Measurements from ENCODE around the gene TPSD1. TPM values are rescaled to one million over a fixed set of nuclear protein-coding genes. Genes with fewer than 3 reads are reported as not detected.
"Not testable (repeated sequence)": the region's sequence is repeated elsewhere in the genome, so short reads cannot be mapped to it uniquely, and the experiment has no call there.

The TPSD1 gene
- total RNA-seq, 1 experiment from 2014 or later: not detected

DNA sequence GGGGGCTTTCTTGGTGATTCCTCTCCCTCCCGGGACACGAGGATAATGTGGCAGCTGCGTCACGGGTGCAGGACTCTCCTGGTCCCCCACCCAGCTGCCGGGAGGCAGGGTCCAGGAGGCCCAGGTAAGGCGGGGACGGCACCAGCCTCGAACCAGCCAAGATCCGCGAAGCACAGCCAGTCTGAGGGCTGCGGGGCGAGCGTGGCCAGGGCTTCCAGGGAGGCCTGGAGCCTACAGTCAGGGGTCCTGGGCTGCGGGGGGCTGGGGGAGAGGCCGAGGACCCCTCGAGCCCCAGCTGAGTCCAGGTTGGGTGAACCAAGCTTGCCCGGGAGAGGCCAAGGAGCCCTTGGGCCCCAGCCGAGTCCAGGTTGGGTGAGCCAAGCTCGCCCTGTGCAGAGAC lies 10.0 kb downstream of the TPSD1 start:
- Histone ChIP-seq H2AK5ac (ENCODE audit: insufficient read length, low read length) (no peak overlapping the region), H3K23me2 (ENCODE audit: insufficient read length, low read depth, low read length, poor library complexity, severe bottlenecking) (no peaks in the 10 kb centered on the region), H3K9me3 (ENCODE audit: control insufficient read depth, low read depth, low read length) (no peaks in the 10 kb centered on the region), H4K5ac (ENCODE audit: insufficient read length, low read depth, low read length) (no peak overlapping the region), H2BK12ac (ENCODE audit: insufficient read length, low read depth, low read length) (no peak overlapping the region), H2BK15ac (ENCODE audit: low read depth, low read length) (no peak overlapping the region), H2BK20ac (ENCODE audit: low read depth, low read length, poor library complexity, severe bottlenecking) (no peak overlapping the region), H3K27ac (ENCODE audit: insufficient read length, low read depth, low read length) (no peak overlapping the region), H3K56ac (ENCODE audit: insufficient read length, low read depth, low read length) (no peak overlapping the region), H2BK5ac (ENCODE audit: insufficient read length, low read length) (no peak overlapping the region), H3K4ac (ENCODE audit: low read depth, low read length) (no peak overlapping the region), H4K20me1 (ENCODE audit: control insufficient read depth, insufficient read depth, insufficient read length) (no peaks in the 10 kb centered on the region), H2AFZ (ENCODE audit: low read length) (no peak overlapping the region), H3T11ph (ENCODE audit: low read length) (no peak overlapping the region), H3K14ac (ENCODE audit: insufficient read depth, low read length) (no peak overlapping the region), H3K23ac (ENCODE audit: insufficient read length, low read depth, low read length) (no peak overlapping the region), H3K79me1 (ENCODE audit: insufficient read depth, low read depth, low read length, poor library complexity, severe bottlenecking) (no peaks in the 10 kb centered on the region), H3K4me1 (ENCODE audit: insufficient read depth, low read length) (no peaks in the 10 kb centered on the region; the same call in 1 of the 2 replicates), H3K4me2 (ENCODE audit: insufficient read depth, insufficient read length, low read length) (no peak overlapping the region), H3K18ac (ENCODE audit: insufficient read length, low read depth, low read length) (no peak overlapping the region), H4K91ac (ENCODE audit: insufficient read length, low read depth, low read length) (no peak overlapping the region), H3K79me2 (ENCODE audit: insufficient read depth, low read length) (no peaks in the 10 kb centered on the region), H2BK120ac (ENCODE audit: low read depth, low read length, poor library complexity, severe bottlenecking) (no peak overlapping the region), H4K8ac (replicated peaks; ENCODE audit: insufficient read length, low read depth, low read length) (no peak overlapping the region), H3K9ac (ENCODE audit: extremely low read depth, insufficient read length, low read length) (no peak overlapping the region), H3K27me3 (ENCODE audit: insufficient read depth, low read length) (no peaks in the 10 kb centered on the region)
- Mint-ChIP-seq H3K36me3 (ENCODE audit: insufficient read depth in 1 of 3, low read depth in 3 of 3) (peaks cover 0 to 4% (median 2%) of the 10 kb centered on the region in 3 experiments; a peak in 3 of 7 replicates), H3K9me3 (peaks cover 11 to 19% of the 10 kb centered on the region in 2 experiments), H3K27me3 (ENCODE audit: low read depth) (peaks cover 30% of the 10 kb centered on the region), H3K27ac (no peak overlapping the region), H3K4me1 (peaks cover 3 to 7% of the 10 kb centered on the region in 2 experiments), H3K4me3 (no peak overlapping the region)
- no CpG with 5 or more reads among the region's 19 CpGs for WGBS (ENCODE audit: extremely low coverage, insufficient read length, low lambda C conversion rate)
- no peak for TF ChIP-seq CTCF (conservative IDR thresholded peaks at IDR 0.05)
- no peak for DNase-seq

GRCh38 chr16:1269418-1269817 lies 13.5 kb downstream of the TPSD1 start:
- not testable (repeated sequence) for DNase-seq; H3K4me1 Mint-ChIP-seq; H2BK5ac ChIP-seq (ENCODE audit: insufficient read length, low read length); H4K5ac ChIP-seq (ENCODE audit: insufficient read length, low read depth, low read length); H3K18ac ChIP-seq (ENCODE audit: insufficient read length, low read depth, low read length); H4K91ac ChIP-seq (ENCODE audit: insufficient read length, low read depth, low read length); H3K9ac ChIP-seq (ENCODE audit: extremely low read depth, insufficient read length, low read length); H3K56ac ChIP-seq (ENCODE audit: insufficient read length, low read depth, low read length); H3T11ph ChIP-seq (ENCODE audit: low read length); H3K4me2 ChIP-seq (ENCODE audit: insufficient read depth, insufficient read length, low read length); H3K79me2 ChIP-seq (ENCODE audit: insufficient read depth, low read length); H4K8ac ChIP-seq (replicated peaks; ENCODE audit: insufficient read length, low read depth, low read length); H2BK120ac ChIP-seq (ENCODE audit: low read depth, low read length, poor library complexity, severe bottlenecking); H3K4me3 Mint-ChIP-seq; H3K4me1 ChIP-seq (ENCODE audit: insufficient read depth, low read length); H3K9me3 ChIP-seq (ENCODE audit: control insufficient read depth, low read depth, low read length); H3K27ac Mint-ChIP-seq; H3K27ac ChIP-seq (ENCODE audit: insufficient read length, low read depth, low read length); H3K4ac ChIP-seq (ENCODE audit: low read depth, low read length); H2AFZ ChIP-seq (ENCODE audit: low read length); H2BK15ac ChIP-seq (ENCODE audit: low read depth, low read length); H3K27me3 ChIP-seq (ENCODE audit: insufficient read depth, low read length); H2BK20ac ChIP-seq (ENCODE audit: low read depth, low read length, poor library complexity, severe bottlenecking); H4K20me1 ChIP-seq (ENCODE audit: control insufficient read depth, insufficient read depth, insufficient read length); H3K23ac ChIP-seq (ENCODE audit: insufficient read length, low read depth, low read length); H3K36me3 Mint-ChIP-seq (ENCODE audit: insufficient read depth in 1 of 3, low read depth in 3 of 3); H2BK12ac ChIP-seq (ENCODE audit: insufficient read length, low read depth, low read length); H2AK5ac ChIP-seq (ENCODE audit: insufficient read length, low read length); H3K23me2 ChIP-seq (ENCODE audit: insufficient read length, low read depth, low read length, poor library complexity, severe bottlenecking); H3K14ac ChIP-seq (ENCODE audit: insufficient read depth, low read length); H3K79me1 ChIP-seq (ENCODE audit: insufficient read depth, low read depth, low read length, poor library complexity, severe bottlenecking)
- peaks cover 35% of the 10 kb centered on the region for H3K27me3 Mint-ChIP-seq (ENCODE audit: low read depth)
- peaks cover 8 to 17% of the 10 kb centered on the region in 2 experiments for H3K9me3 Mint-ChIP-seq
- WGBS (ENCODE audit: extremely low coverage, insufficient read length, low lambda C conversion rate): no CpG with 5 or more reads among the region's 7 CpGs
